WTC11 (cell line): ENCODE measurements around the gene MRPS27. TPM values are rescaled to one million over a fixed set of nuclear protein-coding genes. Genes with fewer than 3 reads are reported as not detected.
"Not testable (repeated sequence)": the region's sequence is repeated elsewhere in the genome, so short reads cannot be mapped to it uniquely, and the experiment has no call there.

ENCODE experiments used
- ATAC-seq: fragments of 200-7000 bp; cut with Tn5 transposase; 2 replicates; pipeline ENCODE4 v1.10.0; 2021; ENCODE audit warnings: mild to moderate bottlenecking, moderate library complexity
- CTCF ChIA-PET: fragments of 300-600 bp; sonication (Branson Sonifier 250); formaldehyde crosslinking; loops from one replicate; lab custom pipeline; 2021; ENCODE audit warnings: antibody characterized with exemption; lab: Charles Lee
- POLR2A ChIA-PET: fragments of 350-600 bp; sonication (Branson Sonifier 250); formaldehyde crosslinking; loops from one replicate; lab custom pipeline; 2021; ENCODE audit warnings: antibody characterized with exemption; lab: Charles Lee
- DNase-seq: peaks from one replicate; pipeline ENCODE4 v3.0.0; 2021; ENCODE audit warnings: low spot score
- H3K27ac Mint-ChIP-seq: 2 replicates; pipeline ENCODE4 v1.8.0; 2021; ENCODE audit warnings: mixed read lengths
- H3K27me3 Mint-ChIP-seq: 2 replicates; pipeline ENCODE4 v1.8.0; 2021; ENCODE audit warnings: low read depth, mild to moderate bottlenecking, moderate library complexity, mixed read lengths
- H3K36me3 Mint-ChIP-seq: 2 replicates; pipeline ENCODE4 v1.8.0; 2021; ENCODE audit warnings: mixed read lengths
- H3K4me1 Mint-ChIP-seq: 2 replicates; pipeline ENCODE4 v1.8.0; 2022; ENCODE audit warnings: mixed read lengths
- H3K4me3 Mint-ChIP-seq: 2 replicates; pipeline ENCODE4 v1.8.0; 2021; ENCODE audit warnings: mild to moderate bottlenecking, moderate library complexity, mixed read lengths
- H3K9me3 Mint-ChIP-seq: 2 replicates; pipeline ENCODE4 v1.8.0; 2021; ENCODE audit warnings: mixed read lengths
- AR ChIP-seq: fragments of 250-450 bp; sonication (Bioruptor Pico); IDR thresholded peaks from 2 replicates; pipeline ENCODE4 v1.9.0; 2021; ENCODE audit warnings: mild to moderate bottlenecking
- ATF1 ChIP-seq: sonication (generic); formaldehyde crosslinking; IDR thresholded peaks from 2 replicates; pipeline ENCODE4 v1.8.1; 2023; ENCODE audit warnings: mild to moderate bottlenecking, moderate library complexity, missing genetic modification reagents
- ESRRA ChIP-seq: sonication (generic); formaldehyde crosslinking; IDR thresholded peaks from 2 replicates; pipeline ENCODE4 v1.8.1; 2022; ENCODE audit warnings: mild to moderate bottlenecking, missing genetic modification reagents, borderline replicate concordance
- FOXP4 ChIP-seq: sonication (generic); formaldehyde crosslinking; IDR thresholded peaks from 2 replicates; pipeline ENCODE4 v1.8.0; 2022; ENCODE audit warnings: mild to moderate bottlenecking, missing genetic modification reagents
- GTF2I ChIP-seq: fragments of 250-450 bp; sonication (Bioruptor Pico); conservative IDR thresholded peaks from 2 replicates; pipeline ENCODE4 v1.4.0; 2021; ENCODE audit warnings: mild to moderate bottlenecking
- HMGXB4 ChIP-seq: sonication (generic); formaldehyde crosslinking; IDR thresholded peaks from 2 replicates; pipeline ENCODE4 v1.8.1; 2023; ENCODE audit warnings: mild to moderate bottlenecking, moderate library complexity, missing genetic modification reagents
- MXD4 ChIP-seq: fragments of 250-450 bp; sonication (Bioruptor Pico); IDR thresholded peaks from 2 replicates; pipeline ENCODE4 v1.8.0; 2021; ENCODE audit warnings: mild to moderate bottlenecking, moderate library complexity, borderline replicate concordance
- SOX15 ChIP-seq: fragments of 250-450 bp; sonication (Bioruptor Pico); IDR thresholded peaks from 2 replicates; pipeline ENCODE4 v1.9.0; 2021; ENCODE audit warnings: mild to moderate bottlenecking
- TCF7 ChIP-seq: sonication (generic); formaldehyde crosslinking; IDR thresholded peaks from 2 replicates; pipeline ENCODE4 v1.8.0; 2022; ENCODE audit warnings: mild to moderate bottlenecking, low read depth, missing genetic modification reagents, moderate library complexity
- TP53 ChIP-seq: sonication (generic); formaldehyde crosslinking; IDR thresholded peaks from 2 replicates; pipeline ENCODE4 v1.8.1; 2023; ENCODE audit warnings: mild to moderate bottlenecking, missing genetic modification reagents
- USF2 ChIP-seq: sonication (generic); formaldehyde crosslinking; IDR thresholded peaks from 2 replicates; pipeline ENCODE4 v1.8.1; 2023; ENCODE audit warnings: mild to moderate bottlenecking, missing genetic modification reagents, moderate library complexity
- ZNF121 ChIP-seq: sonication (generic); formaldehyde crosslinking; IDR thresholded peaks from 2 replicates; pipeline ENCODE4 v1.8.0; 2023; ENCODE audit warnings: missing genetic modification reagents
- ZNF281 ChIP-seq: sonication (generic); formaldehyde crosslinking; IDR thresholded peaks from 2 replicates; pipeline ENCODE4 v1.8.0; 2023; ENCODE audit warnings: mild to moderate bottlenecking, missing genetic modification reagents
- ZNF317 ChIP-seq: sonication (generic); formaldehyde crosslinking; IDR thresholded peaks from 2 replicates; pipeline ENCODE4 v1.8.1; 2023; ENCODE audit warnings: low read depth, mild to moderate bottlenecking, moderate library complexity, missing genetic modification reagents, borderline replicate concordance
- ZNF396 ChIP-seq: fragments of 250-450 bp; sonication (Bioruptor Pico); IDR thresholded peaks from 2 replicates; pipeline ENCODE4 v1.8.0; 2021; ENCODE audit warnings: mild to moderate bottlenecking, moderate library complexity, borderline replicate concordance
- ZNF423 ChIP-seq: fragments of 250-450 bp; sonication (Bioruptor Pico); IDR thresholded peaks from 2 replicates; pipeline ENCODE4 v2.1.2; 2022; ENCODE audit warnings: mild to moderate bottlenecking, moderate library complexity
- total RNA-seq: library from RNA; stranded (reverse); gene quantifications from 3 replicates; pipeline ENCODE4 v1.2.3, GENCODE V29; 2021

Gene MRPS27
- total RNA-seq, 1 experiment from 2014 or later: 80.1 TPM

GRCh38 chr5:72319435-72319975 lies 535 bp downstream of the MRPS27 start:
- DNase-seq: peak; percentile 23
- not testable (repeated sequence) for ATAC-seq
- POLR2A ChIA-PET: interaction anchor here (1.0 to 1.2 kb wide), 5 partner anchors 11 to 510 kb away, joined by 3 to 11 read pairs (median 3); no protein-coding TSS in a partner anchor
- peak; percentile 74 for TF ChIP-seq GTF2I (CRISPR knock-in tag)
- TF ChIP-seq HMGXB4 (CRISPR knock-in tag): 0 out of 2 replicates have a peak, but pooled peaks have one; percentile 28
- peak; percentile 96 for TF ChIP-seq ZNF121 (CRISPR knock-in tag)
- TF ChIP-seq AR: 0 out of 2 replicates have a peak, but pooled peaks have one; percentile 6
- TF ChIP-seq TP53 (CRISPR knock-in tag): 0 out of 2 replicates have a peak, but pooled peaks have one; percentile 31
- TF ChIP-seq, all 79 proteins: peak for 5; not testable (repeated sequence) for 74
- H3K4me1 Mint-ChIP-seq: peaks cover 33% of the 10 kb centered on the region
- H3K27ac Mint-ChIP-seq: peak overlapping the region; percentile 99
- peak overlapping the region; percentile 100 for H3K4me3 Mint-ChIP-seq
- H3K27me3 Mint-ChIP-seq, H3K9me3 Mint-ChIP-seq: not testable (repeated sequence)
- CTCF ChIA-PET: interaction anchor here (0.6 to 1.6 kb wide), 6 partner anchors 10 to 622 kb away, joined by 3 to 8 read pairs (median 5); no protein-coding TSS in a partner anchor
- peaks cover 17% of the 10 kb centered on the region for H3K36me3 Mint-ChIP-seq

GRCh38 chr5:72314571-72315172 lies 5.4 kb downstream of the MRPS27 start:
- Mint-ChIP-seq H3K27me3 (no peaks in the 10 kb centered on the region), H3K36me3 (peaks cover 40% of the 10 kb centered on the region), H3K27ac (no peak overlapping the region; the same call in 1 of the 2 replicates), H3K4me1 (peaks cover 7% of the 10 kb centered on the region), H3K9me3 (no peaks in the 10 kb centered on the region), H3K4me3 (no peak overlapping the region)
- POLR2A ChIA-PET: interaction anchor here (0.7 kb wide), 1 partner anchor 12 kb away, joined by 3 read pairs; no protein-coding TSS in a partner anchor
- ATAC-seq: peak; percentile 66
- TF ChIP-seq FOXP4 (CRISPR knock-in tag): no peak
- TF ChIP-seq ZNF396 (CRISPR knock-in tag): no peak
- no peak for TF ChIP-seq ZNF317
- no peak for TF ChIP-seq ATF1
- no peak for TF ChIP-seq SOX15 (CRISPR knock-in tag)
- no peak for TF ChIP-seq ZNF281 (CRISPR knock-in tag)
- TF ChIP-seq ZNF423 (CRISPR knock-in tag): no peak
- TF ChIP-seq TCF7 (CRISPR knock-in tag): no peak
- no peak for TF ChIP-seq USF2 (CRISPR knock-in tag)
- no peak for TF ChIP-seq MXD4
- no peak for TF ChIP-seq TP53 (CRISPR knock-in tag)
- TF ChIP-seq ESRRA (CRISPR knock-in tag): no peak
- DNase-seq: no peak
- CTCF ChIA-PET: interaction anchor here (0.6 to 0.9 kb wide), 2 partner anchors 209 to 713 kb away, joined by 3 read pairs; no protein-coding TSS in a partner anchor
